ENCODE results near the gene FXYD3.

DNA sequence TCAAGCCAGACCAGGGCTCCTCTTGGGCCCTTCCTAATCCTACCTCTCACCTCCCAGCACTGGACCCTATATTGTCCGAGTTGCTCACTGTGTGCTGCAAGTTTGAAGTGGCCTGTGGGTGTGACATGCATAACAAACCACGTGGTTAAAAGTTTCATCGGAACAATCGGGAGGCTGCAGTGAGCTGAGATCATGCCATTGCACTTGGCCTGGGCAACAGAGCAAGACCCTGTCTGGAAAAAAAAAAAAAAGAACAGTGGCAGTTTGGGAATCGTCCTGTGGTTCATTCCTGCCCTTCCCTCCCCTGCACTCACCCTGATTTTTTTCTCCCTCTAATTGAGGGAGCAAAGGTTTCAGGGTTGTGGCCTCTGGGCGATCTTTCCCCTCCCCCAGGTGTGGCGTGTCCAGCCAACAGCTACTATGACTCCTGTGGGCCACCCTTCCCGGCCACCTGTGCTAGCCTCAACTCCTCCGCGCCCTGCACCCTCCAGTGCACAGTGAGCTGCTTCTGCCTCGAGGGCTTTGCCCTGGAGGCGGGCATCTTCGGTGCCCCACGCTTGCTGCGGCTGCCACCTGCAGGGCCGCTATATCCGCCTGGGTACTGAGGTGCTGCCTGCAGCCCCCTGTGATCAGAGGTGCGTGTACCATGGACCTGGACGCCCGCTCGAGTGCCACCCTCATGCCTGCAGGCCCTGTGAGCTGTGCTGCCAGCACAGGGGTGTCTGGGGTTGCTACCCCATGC lies 16.3 kb upstream of the FXYD3 start:
- TF ChIP-seq, protein P1, sequence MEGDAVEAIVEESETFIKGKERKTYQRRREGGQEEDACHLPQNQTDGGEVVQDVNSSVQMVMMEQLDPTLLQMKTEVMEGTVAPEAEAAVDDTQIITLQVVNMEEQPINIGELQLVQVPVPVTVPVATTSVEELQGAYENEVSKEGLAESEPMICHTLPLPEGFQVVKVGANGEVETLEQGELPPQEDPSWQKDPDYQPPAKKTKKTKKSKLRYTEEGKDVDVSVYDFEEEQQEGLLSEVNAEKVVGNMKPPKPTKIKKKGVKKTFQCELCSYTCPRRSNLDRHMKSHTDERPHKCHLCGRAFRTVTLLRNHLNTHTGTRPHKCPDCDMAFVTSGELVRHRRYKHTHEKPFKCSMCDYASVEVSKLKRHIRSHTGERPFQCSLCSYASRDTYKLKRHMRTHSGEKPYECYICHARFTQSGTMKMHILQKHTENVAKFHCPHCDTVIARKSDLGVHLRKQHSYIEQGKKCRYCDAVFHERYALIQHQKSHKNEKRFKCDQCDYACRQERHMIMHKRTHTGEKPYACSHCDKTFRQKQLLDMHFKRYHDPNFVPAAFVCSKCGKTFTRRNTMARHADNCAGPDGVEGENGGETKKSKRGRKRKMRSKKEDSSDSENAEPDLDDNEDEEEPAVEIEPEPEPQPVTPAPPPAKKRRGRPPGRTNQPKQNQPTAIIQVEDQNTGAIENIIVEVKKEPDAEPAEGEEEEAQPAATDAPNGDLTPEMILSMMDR (IDR thresholded peaks at IDR 0.05): no peak
- TF ChIP-seq POLR2A (IDR thresholded peaks at IDR 0.05): no peak

All from right lobe of liver (tissue), 4 donors.